Activated CD4-positive, alpha-beta T cell treated with anti-CD3 and anti-CD28 coated beads, Interleukin-2, amount 10 ng/mL, durations not matched to agents 24 days and 14 days (primary cell): ENCODE measurements around the gene DENND1A. TPM values are rescaled to one million over a fixed set of nuclear protein-coding genes. Genes with fewer than 3 reads are reported as not detected.
"Not testable (repeated sequence)": the region's sequence is repeated elsewhere in the genome, so short reads cannot be mapped to it uniquely, and the experiment has no call there.

Experiments used
- DNase-seq: peaks from one replicate; pipeline ENCODE4 v3.0.0; 2022
- H3K27ac Mint-ChIP-seq: one replicate; pipeline ENCODE4 v1.8.0; 2022; ENCODE audit warnings: mild to moderate bottlenecking, mixed read lengths
- H3K27me3 Mint-ChIP-seq: one replicate; pipeline ENCODE4 v1.8.0; 2022; ENCODE audit warnings: mixed read lengths
- H3K36me3 Mint-ChIP-seq: one replicate; pipeline ENCODE4 v1.8.0; 2022; ENCODE audit warnings: low read depth, mild to moderate bottlenecking, mixed read lengths
- H3K4me1 Mint-ChIP-seq: one replicate; pipeline ENCODE4 v1.8.0; 2021; ENCODE audit warnings: mixed read lengths
- H3K4me3 Mint-ChIP-seq: one replicate; pipeline ENCODE4 v1.8.0; 2022; ENCODE audit warnings: mild to moderate bottlenecking, moderate library complexity, mixed read lengths
- H3K9me3 Mint-ChIP-seq: one replicate; pipeline ENCODE4 v1.8.0; 2021; ENCODE audit warnings: mixed read lengths
- intact Hi-C: fragments of 100-400 bp; cut with micrococcal nuclease; formaldehyde crosslinking; loops from one replicate; pipeline ENCODE4 v1.15.1; 2023
- total RNA-seq: library from RNA; stranded (reverse); gene quantifications from 2 replicates; pipeline ENCODE4 v1.2.3, GENCODE V29; 2022

Gene DENND1A
- total RNA-seq, 1 donor from 2014 or later: 25.2 TPM

DNA sequence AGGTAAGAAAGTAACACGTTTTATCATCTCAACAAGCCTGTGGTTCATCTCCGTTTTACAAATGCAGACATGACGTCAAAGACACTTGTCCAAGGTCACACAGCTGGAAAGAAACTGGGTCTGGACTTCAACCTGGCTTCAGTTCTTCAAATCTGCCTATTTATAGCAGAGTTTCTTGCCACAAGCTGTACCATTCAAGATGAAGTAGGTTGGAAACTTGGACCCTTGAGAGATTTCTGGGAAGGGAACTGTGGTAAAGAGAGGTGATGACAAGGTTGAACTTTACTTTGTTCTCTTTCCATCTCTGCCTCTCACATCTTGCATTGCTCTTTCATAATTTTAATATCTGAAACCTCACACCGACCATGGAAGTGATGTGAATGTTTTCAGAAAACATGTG, 29.9 kb upstream of the DENND1A start:
- no peak overlapping the region for H3K27ac Mint-ChIP-seq

DNA sequence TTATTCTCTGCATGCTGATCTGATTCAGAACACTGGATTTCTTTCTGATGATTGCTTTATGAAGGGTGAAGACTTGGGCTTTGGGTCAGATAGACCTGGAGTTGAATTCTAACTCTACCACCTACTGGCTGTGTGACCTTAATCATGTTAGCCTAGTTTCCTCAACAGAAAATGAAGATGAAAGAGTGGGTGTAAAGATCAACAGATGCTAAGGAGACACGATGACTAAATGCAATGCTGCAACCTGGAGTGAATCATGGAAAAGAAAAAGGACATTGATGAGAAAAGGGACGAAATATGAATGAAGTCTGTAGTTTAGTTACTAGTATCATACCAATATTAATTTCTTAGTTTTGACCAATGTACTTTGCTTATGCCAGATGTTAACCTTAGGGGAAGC, 27.8 kb upstream of the DENND1A start:
- no peaks in the 10 kb centered on the region for H3K9me3 Mint-ChIP-seq
- no peak overlapping the region for H3K27ac Mint-ChIP-seq
- H3K36me3 Mint-ChIP-seq: no peaks in the 10 kb centered on the region
- no peak overlapping the region for H3K4me3 Mint-ChIP-seq
- H3K4me1 Mint-ChIP-seq: peaks cover 7% of the 10 kb centered on the region
- intact Hi-C loops: no loop called here
- DNase-seq: no peak
- peaks cover 11% of the 10 kb centered on the region for H3K27me3 Mint-ChIP-seq

More for the DNA sequence above, 29.9 kb upstream of the DENND1A start:
- Mint-ChIP-seq H3K27me3 (peaks cover 15% of the 10 kb centered on the region), H3K9me3 (no peaks in the 10 kb centered on the region), H3K4me1 (peaks cover 3% of the 10 kb centered on the region), H3K36me3 (no peaks in the 10 kb centered on the region), H3K4me3 (no peak overlapping the region)
- DNase-seq: no peak
- intact Hi-C loops: no loop called here

- H3K27me3 Mint-ChIP-seq: peaks cover 10% of the 10 kb centered on the region
- no peak overlapping the region for H3K27ac Mint-ChIP-seq
- peaks cover 7% of the 10 kb centered on the region for H3K4me1 Mint-ChIP-seq
- intact Hi-C loops: no loop called here
- H3K36me3 Mint-ChIP-seq: no peaks in the 10 kb centered on the region
- no peaks in the 10 kb centered on the region for H3K9me3 Mint-ChIP-seq
- H3K4me3 Mint-ChIP-seq: no peak overlapping the region
- DNase-seq: no peak
Observed at GRCh38 chr9:123957168-123957721, 27.3 kb upstream of the DENND1A start.

GRCh38 chr9:123955637-123956036, 25.7 kb upstream of the DENND1A start:
- peaks cover 7% of the 10 kb centered on the region for H3K4me1 Mint-ChIP-seq
- no peaks in the 10 kb centered on the region for H3K9me3 Mint-ChIP-seq
- no peaks in the 10 kb centered on the region for H3K36me3 Mint-ChIP-seq
- DNase-seq: no peak
- intact Hi-C loops: no loop called here
- no peak overlapping the region for H3K4me3 Mint-ChIP-seq
- H3K27me3 Mint-ChIP-seq: peaks cover 4% of the 10 kb centered on the region
- no peak overlapping the region for H3K27ac Mint-ChIP-seq

GRCh38 chr9:123954518-123955280, 24.8 kb upstream of the DENND1A start:
- Mint-ChIP-seq H3K27me3 (peaks cover 2% of the 10 kb centered on the region), H3K36me3 (no peaks in the 10 kb centered on the region), H3K9me3 (no peaks in the 10 kb centered on the region), H3K4me1 (peaks cover 7% of the 10 kb centered on the region), H3K27ac (no peak overlapping the region), H3K4me3 (no peak overlapping the region)
- intact Hi-C loops: no loop called here
- no peak for DNase-seq

DNA sequence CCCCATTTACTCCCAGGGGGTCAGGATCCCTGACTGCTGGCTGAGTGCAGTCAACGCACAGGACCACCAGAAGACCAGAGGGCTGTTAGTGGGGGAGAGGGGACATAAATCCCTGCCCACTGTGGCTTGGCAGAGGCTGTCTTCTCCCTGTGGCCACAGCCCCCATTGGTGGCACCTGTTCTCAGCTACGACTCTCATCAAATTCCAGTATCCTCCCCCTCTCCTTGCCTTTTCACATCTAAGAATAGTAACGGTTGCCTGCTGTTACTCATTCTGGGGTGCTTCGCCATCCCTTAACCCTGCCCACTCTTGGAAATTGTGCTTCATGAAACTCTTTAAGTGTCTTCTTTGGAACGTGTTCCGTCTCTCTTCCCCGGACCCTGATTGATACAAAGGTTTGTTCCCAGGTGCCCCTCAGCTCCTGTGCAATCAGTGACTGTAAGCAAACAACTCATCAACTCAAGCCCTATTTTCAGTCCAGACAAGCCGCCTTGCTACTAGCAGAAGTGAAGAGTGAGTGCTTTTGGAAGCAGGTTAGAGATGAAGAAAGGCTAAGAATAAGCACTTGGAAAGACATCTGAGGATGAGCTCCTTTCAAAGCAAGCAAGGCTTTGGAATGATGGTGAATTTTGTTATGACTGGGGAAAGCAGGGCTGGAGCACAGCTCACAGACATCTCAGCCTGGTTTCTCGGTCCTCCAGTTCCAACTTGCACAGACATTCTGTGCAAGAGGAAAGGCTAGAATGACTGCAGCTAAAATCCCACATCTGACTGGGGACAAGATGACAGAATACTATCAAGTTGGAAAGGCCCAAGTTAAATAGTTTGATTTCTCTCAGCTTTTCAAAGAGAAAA, 22.9 kb upstream of the DENND1A start:
- Mint-ChIP-seq H3K4me1 (peaks cover 7% of the 10 kb centered on the region), H3K4me3 (no peak overlapping the region), H3K27ac (no peak overlapping the region), H3K9me3 (no peaks in the 10 kb centered on the region), H3K27me3 (no peaks in the 10 kb centered on the region), H3K36me3 (no peaks in the 10 kb centered on the region)
- intact Hi-C loops: no loop called here
- DNase-seq: no peak

- no peaks in the 10 kb centered on the region for H3K4me1 Mint-ChIP-seq
- no peak overlapping the region for H3K4me3 Mint-ChIP-seq
- no peaks in the 10 kb centered on the region for H3K27me3 Mint-ChIP-seq
- intact Hi-C loops: no loop called here
- no peak for DNase-seq
- H3K36me3 Mint-ChIP-seq: no peaks in the 10 kb centered on the region
- no peaks in the 10 kb centered on the region for H3K9me3 Mint-ChIP-seq
- H3K27ac Mint-ChIP-seq: no peak overlapping the region
Observed at GRCh38 chr9:123948286-123948685, 18.4 kb upstream of the DENND1A start.

DNA sequence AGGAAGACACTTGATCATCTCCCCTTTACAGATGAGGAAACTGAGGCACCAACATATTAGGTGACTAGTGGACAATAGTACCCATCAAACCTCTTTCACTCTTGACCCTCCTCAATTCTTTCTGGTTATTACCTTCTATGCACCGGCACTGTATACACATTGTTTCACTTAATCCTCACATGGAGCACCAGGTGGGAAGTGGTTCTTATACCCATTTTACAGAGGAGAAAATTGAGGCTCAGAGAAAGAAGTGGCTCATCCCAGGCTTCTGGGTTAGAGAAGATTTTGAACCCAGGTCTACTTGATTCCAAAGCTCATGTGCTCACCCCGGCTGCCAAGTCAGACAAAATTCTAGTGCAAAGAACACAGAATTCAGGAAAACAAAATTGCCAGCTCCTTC, 17.4 kb upstream of the DENND1A start:
- H3K27me3 Mint-ChIP-seq: no peaks in the 10 kb centered on the region
- H3K9me3 Mint-ChIP-seq: no peaks in the 10 kb centered on the region
- intact Hi-C loops: no loop called here
- H3K27ac Mint-ChIP-seq: no peak overlapping the region
- no peak for DNase-seq
- no peaks in the 10 kb centered on the region for H3K36me3 Mint-ChIP-seq
- no peaks in the 10 kb centered on the region for H3K4me1 Mint-ChIP-seq
- H3K4me3 Mint-ChIP-seq: no peak overlapping the region

GRCh38 chr9:123946101-123946821, 16.3 kb upstream of the DENND1A start:
- no peaks in the 10 kb centered on the region for H3K27me3 Mint-ChIP-seq
- H3K4me1 Mint-ChIP-seq: no peaks in the 10 kb centered on the region
- H3K4me3 Mint-ChIP-seq: no peak overlapping the region
- no peaks in the 10 kb centered on the region for H3K9me3 Mint-ChIP-seq
- DNase-seq: no peak
- intact Hi-C loops: no loop called here
- H3K36me3 Mint-ChIP-seq: no peaks in the 10 kb centered on the region
- H3K27ac Mint-ChIP-seq: no peak overlapping the region

- no peak overlapping the region for H3K4me3 Mint-ChIP-seq
- no peak overlapping the region for H3K27ac Mint-ChIP-seq
Observed at GRCh38 chr9:123945532-123945931, 15.6 kb upstream of the DENND1A start.

DNA sequence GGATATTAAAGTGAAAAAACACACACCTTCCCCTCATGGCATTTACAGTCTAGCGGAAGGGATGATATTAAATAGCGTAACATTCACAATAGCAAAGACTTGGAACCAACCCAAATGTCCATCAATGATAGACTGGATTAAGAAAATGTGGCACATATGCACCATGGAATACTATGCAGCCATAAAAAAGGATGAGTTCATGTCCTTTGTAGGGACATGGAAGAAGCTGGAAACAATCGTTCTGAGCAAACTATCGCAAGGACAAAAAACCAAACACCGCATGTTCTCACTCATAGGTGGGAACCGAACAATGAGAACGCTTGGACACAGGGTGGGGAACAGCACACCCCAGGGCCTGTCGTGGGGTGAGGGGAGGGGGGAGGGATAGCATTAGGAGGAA, 14.5 kb upstream of the DENND1A start:
- intact Hi-C loops: not testable (repeated sequence)

More at GRCh38 chr9:123945532-123945931, 15.6 kb upstream of the DENND1A start:
- intact Hi-C loops: no loop called here
- no peaks in the 10 kb centered on the region for H3K4me1 Mint-ChIP-seq
- no peaks in the 10 kb centered on the region for H3K36me3 Mint-ChIP-seq
- H3K27me3 Mint-ChIP-seq: no peaks in the 10 kb centered on the region
- no peak for DNase-seq
- H3K9me3 Mint-ChIP-seq: no peaks in the 10 kb centered on the region

GRCh38 chr9:123943671-123944070, 13.7 kb upstream of the DENND1A start:
- no peaks in the 10 kb centered on the region for H3K4me1 Mint-ChIP-seq
- no peak overlapping the region for H3K4me3 Mint-ChIP-seq
- DNase-seq: no peak
- peaks cover 3% of the 10 kb centered on the region for H3K27me3 Mint-ChIP-seq
- no peaks in the 10 kb centered on the region for H3K9me3 Mint-ChIP-seq
- intact Hi-C loops: no loop called here
- no peaks in the 10 kb centered on the region for H3K36me3 Mint-ChIP-seq
- no peak overlapping the region for H3K27ac Mint-ChIP-seq

More for the DNA sequence above, 14.5 kb upstream of the DENND1A start:
- not testable (repeated sequence) for H3K4me3 Mint-ChIP-seq, H3K36me3 Mint-ChIP-seq, H3K4me1 Mint-ChIP-seq, H3K27ac Mint-ChIP-seq, H3K27me3 Mint-ChIP-seq, H3K9me3 Mint-ChIP-seq, DNase-seq

DNA sequence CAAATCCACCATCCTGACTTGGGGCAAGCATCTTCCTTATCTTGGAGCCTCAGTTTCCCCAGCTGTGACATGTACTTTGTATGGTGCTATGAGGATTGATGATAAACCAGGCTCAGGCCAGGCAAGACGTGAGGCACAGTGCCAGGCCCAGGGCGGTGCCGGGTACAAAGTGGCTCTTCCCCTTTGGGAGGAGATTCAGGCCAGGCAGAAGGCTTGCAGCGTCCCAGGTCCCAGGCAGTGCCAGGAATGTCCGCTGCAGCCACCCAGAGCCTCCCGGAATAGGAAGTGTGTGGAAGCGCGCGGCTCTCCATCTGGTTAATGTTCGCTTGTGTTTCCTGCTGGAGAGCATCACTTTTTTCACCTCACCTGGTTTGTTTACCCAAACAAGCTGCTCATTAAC, 12.6 kb upstream of the DENND1A start:
- no peaks in the 10 kb centered on the region for H3K4me1 Mint-ChIP-seq
- intact Hi-C loops: no loop called here
- H3K36me3 Mint-ChIP-seq: no peaks in the 10 kb centered on the region

More for the DNA sequence above, 12.6 kb upstream of the DENND1A start:
- Mint-ChIP-seq H3K27ac (no peak overlapping the region), H3K27me3 (peaks cover 3% of the 10 kb centered on the region), H3K4me3 (no peak overlapping the region), H3K9me3 (no peaks in the 10 kb centered on the region)
- no peak for DNase-seq
